ENCODE data around the gene TTC9. TPM values are rescaled to one million over a fixed set of nuclear protein-coding genes. Genes with fewer than 3 reads are reported as not detected.
A peak's percentile ranks its signal among the peaks of the same experiment; 100 is the strongest.

Gene TTC9
- total RNA-seq, 1 donor from 2014 or later = 14.9 TPM

DNA sequence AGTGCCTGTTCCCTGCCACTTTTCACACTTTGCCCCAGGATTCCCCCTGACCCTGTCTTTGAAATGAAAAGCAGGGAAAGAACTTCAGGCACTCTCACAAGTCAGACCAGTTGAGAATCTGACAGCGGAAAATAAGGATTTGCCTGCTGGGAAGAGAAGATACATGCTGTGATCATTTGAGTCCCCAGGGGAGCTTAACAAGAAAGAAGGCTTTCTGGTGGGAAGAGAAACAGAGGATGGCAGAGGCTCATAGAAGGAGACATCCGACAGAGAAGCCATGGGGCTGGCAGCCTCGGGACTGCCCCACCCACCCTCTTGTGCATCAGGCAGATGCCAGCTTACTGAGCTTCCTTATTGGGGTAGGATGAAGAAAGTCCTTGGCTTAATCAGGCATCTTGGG lies 11.9 kb downstream of the TTC9 start:
- Mint-ChIP-seq H3K27me3 (no peaks in the 10 kb centered on the region), H3K9me3 (no peaks in the 10 kb centered on the region), H3K27ac (no peak overlapping the region), H3K36me3 (peaks cover 16% of the 10 kb centered on the region), H3K4me3 (no peak overlapping the region), H3K4me1 (ENCODE audit: unreplicated experiment) (peaks cover 6% of the 10 kb centered on the region)
- TF ChIP-seq, protein P1, sequence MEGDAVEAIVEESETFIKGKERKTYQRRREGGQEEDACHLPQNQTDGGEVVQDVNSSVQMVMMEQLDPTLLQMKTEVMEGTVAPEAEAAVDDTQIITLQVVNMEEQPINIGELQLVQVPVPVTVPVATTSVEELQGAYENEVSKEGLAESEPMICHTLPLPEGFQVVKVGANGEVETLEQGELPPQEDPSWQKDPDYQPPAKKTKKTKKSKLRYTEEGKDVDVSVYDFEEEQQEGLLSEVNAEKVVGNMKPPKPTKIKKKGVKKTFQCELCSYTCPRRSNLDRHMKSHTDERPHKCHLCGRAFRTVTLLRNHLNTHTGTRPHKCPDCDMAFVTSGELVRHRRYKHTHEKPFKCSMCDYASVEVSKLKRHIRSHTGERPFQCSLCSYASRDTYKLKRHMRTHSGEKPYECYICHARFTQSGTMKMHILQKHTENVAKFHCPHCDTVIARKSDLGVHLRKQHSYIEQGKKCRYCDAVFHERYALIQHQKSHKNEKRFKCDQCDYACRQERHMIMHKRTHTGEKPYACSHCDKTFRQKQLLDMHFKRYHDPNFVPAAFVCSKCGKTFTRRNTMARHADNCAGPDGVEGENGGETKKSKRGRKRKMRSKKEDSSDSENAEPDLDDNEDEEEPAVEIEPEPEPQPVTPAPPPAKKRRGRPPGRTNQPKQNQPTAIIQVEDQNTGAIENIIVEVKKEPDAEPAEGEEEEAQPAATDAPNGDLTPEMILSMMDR (conservative IDR thresholded peaks at IDR 0.05) = no peak
- DNase-seq (ENCODE audit: extremely low spot score, unreplicated experiment) = no peak

DNA sequence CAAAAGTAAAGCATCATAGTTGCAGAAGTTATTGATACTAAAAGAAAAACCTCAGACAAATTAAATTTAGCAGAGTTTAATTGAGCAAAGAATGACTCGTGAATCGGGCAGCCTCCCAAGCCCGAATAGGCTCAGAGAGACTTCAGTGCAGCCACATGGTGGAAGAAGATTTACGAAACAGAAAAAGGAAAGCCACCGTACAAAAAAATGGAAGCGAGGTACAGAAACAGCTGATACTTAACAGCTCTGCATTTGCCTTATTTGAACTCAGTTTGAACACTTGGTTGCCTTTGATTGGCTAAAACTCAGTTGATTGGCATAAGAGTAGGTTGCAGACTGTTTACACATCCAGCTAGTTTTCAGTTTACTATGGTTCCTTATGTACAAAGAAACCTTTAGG lies 12.9 kb downstream of the TTC9 start:
- peaks cover 6% of the 10 kb centered on the region for H3K4me1 Mint-ChIP-seq (ENCODE audit: unreplicated experiment)
- no peak for DNase-seq (ENCODE audit: extremely low spot score, unreplicated experiment)
- H3K27ac Mint-ChIP-seq = no peak overlapping the region
- H3K9me3 Mint-ChIP-seq = no peaks in the 10 kb centered on the region
- no peak overlapping the region for H3K4me3 Mint-ChIP-seq
- H3K27me3 Mint-ChIP-seq = no peaks in the 10 kb centered on the region
- peaks cover 16% of the 10 kb centered on the region for H3K36me3 Mint-ChIP-seq
- TF ChIP-seq, protein P1 (conservative IDR thresholded peaks at IDR 0.05) = no peak

DNA sequence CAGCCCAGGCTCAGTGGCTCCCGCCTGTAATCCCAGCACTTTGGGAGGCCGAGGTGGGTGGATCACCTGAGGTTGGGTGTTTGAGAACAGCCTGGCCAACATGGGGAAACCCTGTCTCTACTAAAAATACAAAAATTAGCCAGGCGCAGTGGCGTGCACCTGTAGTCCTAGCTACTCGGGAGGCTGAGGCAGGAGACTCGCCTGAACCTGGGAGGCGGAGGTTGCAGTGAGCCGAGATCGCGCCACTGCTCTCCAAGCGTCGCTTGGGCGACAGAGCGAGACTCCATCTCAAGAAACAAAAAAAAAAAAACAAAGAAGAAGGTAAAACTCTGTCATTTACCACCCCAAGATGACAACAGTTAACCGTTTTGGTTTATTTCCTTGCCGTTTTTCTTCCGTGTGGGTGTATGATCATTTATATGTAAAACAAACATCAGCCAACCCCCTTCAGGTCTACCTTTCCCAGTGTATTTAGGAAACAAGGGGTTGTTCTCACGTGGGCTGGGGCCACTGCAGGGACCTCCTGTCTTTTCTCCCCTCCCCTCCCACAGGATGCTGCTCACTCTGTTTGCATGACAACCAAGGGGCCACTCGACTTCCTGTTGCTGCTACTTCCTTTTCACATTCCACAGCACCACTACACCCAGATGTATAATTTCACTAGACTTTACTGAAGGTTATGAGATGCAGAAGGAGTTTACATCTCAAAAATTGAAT lies 13.6 kb downstream of the TTC9 start:
- no peak for DNase-seq (ENCODE audit: extremely low spot score, unreplicated experiment)
- Mint-ChIP-seq H3K4me1 (ENCODE audit: unreplicated experiment) (peaks cover 6% of the 10 kb centered on the region), H3K27me3 (no peaks in the 10 kb centered on the region), H3K4me3 (peak overlapping the region; percentile 47), H3K36me3 (peaks cover 16% of the 10 kb centered on the region), H3K9me3 (no peaks in the 10 kb centered on the region), H3K27ac (peak overlapping the region; percentile 88)
- TF ChIP-seq, protein P1 (conservative IDR thresholded peaks at IDR 0.05) = no peak

DNA sequence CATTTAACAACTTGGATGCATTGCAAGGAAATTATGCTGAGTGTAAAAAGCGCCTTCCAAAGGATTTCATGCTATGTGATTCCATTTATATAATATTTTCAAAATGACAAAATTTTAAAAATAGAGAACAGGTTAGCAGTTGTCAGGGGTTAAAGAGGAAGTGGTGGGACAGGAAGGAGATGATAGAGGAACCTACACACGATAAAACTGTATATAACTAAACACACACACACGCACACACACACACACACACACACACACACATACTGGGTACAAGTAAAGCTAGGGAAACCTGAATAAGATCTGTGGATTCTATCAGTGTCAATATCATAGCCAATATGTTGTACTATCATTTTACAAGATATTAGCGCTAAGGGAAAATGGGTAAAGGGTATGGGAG lies 17.2 kb downstream of the TTC9 start:
- H3K27me3 Mint-ChIP-seq = no peaks in the 10 kb centered on the region
- H3K4me3 Mint-ChIP-seq = no peak overlapping the region
- no peaks in the 10 kb centered on the region for H3K9me3 Mint-ChIP-seq
- TF ChIP-seq, protein P1 (conservative IDR thresholded peaks at IDR 0.05) = no peak
- no peak overlapping the region for H3K27ac Mint-ChIP-seq
- peaks cover 13% of the 10 kb centered on the region for H3K4me1 Mint-ChIP-seq (ENCODE audit: unreplicated experiment)
- no peak for DNase-seq (ENCODE audit: extremely low spot score, unreplicated experiment)
- H3K36me3 Mint-ChIP-seq = peaks cover 10% of the 10 kb centered on the region

DNA sequence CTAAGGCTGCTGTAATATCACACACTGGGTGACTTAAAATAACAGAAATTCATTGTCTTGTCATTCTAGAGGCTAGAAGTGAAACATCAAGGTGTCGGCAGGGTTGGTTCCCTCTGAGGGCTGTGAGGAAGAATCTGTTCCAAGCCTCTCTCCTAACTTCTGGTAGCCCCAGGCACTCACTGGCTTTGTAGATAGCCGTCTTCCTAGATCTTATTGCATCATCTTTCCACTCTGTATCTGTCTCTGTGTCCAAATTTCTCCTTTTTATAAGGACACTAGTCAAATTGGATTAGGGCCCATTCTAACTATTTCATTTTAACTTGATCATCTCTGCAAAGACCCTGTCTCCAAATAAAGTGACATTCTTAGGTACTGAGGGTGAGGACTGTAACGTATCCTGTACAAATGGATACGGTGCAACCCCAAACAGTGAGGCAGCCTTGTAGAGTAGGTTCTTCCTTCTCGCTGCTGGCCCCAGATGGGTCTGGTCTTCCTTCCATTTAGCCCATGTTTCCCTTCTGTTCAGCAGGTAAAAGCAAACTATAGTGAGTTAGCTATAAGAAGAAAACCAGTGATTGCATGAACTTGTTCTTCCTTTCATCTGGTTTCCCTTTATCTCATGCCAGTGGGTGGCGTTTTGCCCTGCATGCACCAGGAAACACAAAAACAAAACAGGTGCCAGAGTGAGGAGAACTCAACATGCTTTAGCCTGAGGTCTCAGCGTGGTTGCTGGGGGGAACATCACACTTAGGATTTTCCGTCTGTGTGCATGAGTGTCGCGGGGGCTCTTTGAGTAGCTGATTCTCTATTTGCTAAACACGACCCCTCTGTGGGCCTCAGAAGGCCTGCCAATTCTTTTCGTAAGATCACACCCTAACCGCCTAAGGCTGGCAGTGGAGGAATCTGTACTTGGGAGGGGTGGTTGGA lies 19.5 kb downstream of the TTC9 start:
- Mint-ChIP-seq H3K36me3 (peaks cover 3% of the 10 kb centered on the region), H3K27me3 (no peaks in the 10 kb centered on the region), H3K4me1 (ENCODE audit: unreplicated experiment) (peaks cover 16% of the 10 kb centered on the region), H3K4me3 (no peak overlapping the region), H3K27ac (peak overlapping the region; percentile 77), H3K9me3 (no peaks in the 10 kb centered on the region)
- no peak for DNase-seq (ENCODE audit: extremely low spot score, unreplicated experiment)
- TF ChIP-seq, protein P1 (conservative IDR thresholded peaks at IDR 0.05) = no peak
